Progenitor cell of endocrine pancreas (in vitro differentiated cells): ENCODE results near the gene DOHH. TPM values are rescaled to one million over a fixed set of nuclear protein-coding genes. Genes with fewer than 3 reads are reported as not detected.

Experiments used
- DNase-seq: peaks from one replicate; pipeline ENCODE4 v3.0.0; 2021; ENCODE audit warnings: low spot score; ENCODE audit not compliant: unreplicated experiment
- H3K27ac Mint-ChIP-seq: 2 replicates; pipeline ENCODE4 v1.8.0; 2021; ENCODE audit warnings: mild to moderate bottlenecking, moderate library complexity, mixed read lengths
- H3K27me3 Mint-ChIP-seq: 2 replicates; pipeline ENCODE4 v1.8.0; 2021; ENCODE audit warnings: mixed read lengths
- H3K36me3 Mint-ChIP-seq: 2 replicates; pipeline ENCODE4 v1.8.0; 2022; ENCODE audit warnings: mixed read lengths; ENCODE audit not compliant: insufficient read depth
- H3K4me1 Mint-ChIP-seq: 2 replicates; pipeline ENCODE4 v1.8.0; 2021; ENCODE audit warnings: low read depth, mixed read lengths
- H3K4me3 Mint-ChIP-seq: 2 replicates; pipeline ENCODE4 v1.8.0; 2021; ENCODE audit warnings: low read depth, mild to moderate bottlenecking, moderate library complexity, mixed read lengths
- H3K9me3 Mint-ChIP-seq: 2 replicates; pipeline ENCODE4 v1.8.0; 2021; ENCODE audit warnings: low read depth, mixed read lengths
- total RNA-seq: library from RNA; stranded (reverse); gene quantifications from 2 replicates; pipeline ENCODE4 v1.2.1, GENCODE V29; 2021
- TF ChIP-seq, protein P1 (sequence below): fragments of 200-600 bp; sonication (generic); IDR thresholded peaks from one replicate; pipeline ENCODE4 v1.5.0; 2021; ENCODE audit warnings: antibody characterized with exemption, mild to moderate bottlenecking; ENCODE audit not compliant: unreplicated experiment

The DOHH gene
- total RNA-seq, 1 donor from 2014 or later, result 9.9 TPM

DNA sequence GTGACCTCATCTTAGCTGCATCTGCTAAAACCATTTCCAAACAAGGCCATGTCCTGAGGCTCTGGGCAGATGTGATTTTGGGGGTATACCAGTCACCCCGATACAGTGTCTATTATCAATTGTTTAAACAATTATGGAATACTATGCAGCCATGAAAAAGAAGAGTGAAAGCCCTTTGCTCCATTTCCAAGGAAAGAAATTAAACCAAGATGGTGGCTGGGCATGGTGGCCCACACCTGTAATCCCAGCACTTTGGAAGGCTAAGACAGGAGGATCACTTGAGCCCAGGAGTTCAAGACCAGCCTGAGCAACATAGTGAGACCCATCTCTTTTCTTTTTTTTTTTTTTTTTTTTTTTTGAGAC lies 39.3 kb upstream of the DOHH start:
- Mint-ChIP-seq H3K4me3 (no peak overlapping the region), H3K27me3 (no peaks in the 10 kb centered on the region), H3K36me3 (peaks cover 6% of the 10 kb centered on the region), H3K27ac (peak overlapping the region; percentile 76), H3K9me3 (no peaks in the 10 kb centered on the region), H3K4me1 (peaks cover 4% of the 10 kb centered on the region)
- DNase-seq, result no peak
- TF ChIP-seq, protein P1, sequence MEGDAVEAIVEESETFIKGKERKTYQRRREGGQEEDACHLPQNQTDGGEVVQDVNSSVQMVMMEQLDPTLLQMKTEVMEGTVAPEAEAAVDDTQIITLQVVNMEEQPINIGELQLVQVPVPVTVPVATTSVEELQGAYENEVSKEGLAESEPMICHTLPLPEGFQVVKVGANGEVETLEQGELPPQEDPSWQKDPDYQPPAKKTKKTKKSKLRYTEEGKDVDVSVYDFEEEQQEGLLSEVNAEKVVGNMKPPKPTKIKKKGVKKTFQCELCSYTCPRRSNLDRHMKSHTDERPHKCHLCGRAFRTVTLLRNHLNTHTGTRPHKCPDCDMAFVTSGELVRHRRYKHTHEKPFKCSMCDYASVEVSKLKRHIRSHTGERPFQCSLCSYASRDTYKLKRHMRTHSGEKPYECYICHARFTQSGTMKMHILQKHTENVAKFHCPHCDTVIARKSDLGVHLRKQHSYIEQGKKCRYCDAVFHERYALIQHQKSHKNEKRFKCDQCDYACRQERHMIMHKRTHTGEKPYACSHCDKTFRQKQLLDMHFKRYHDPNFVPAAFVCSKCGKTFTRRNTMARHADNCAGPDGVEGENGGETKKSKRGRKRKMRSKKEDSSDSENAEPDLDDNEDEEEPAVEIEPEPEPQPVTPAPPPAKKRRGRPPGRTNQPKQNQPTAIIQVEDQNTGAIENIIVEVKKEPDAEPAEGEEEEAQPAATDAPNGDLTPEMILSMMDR, result no peak

DNA sequence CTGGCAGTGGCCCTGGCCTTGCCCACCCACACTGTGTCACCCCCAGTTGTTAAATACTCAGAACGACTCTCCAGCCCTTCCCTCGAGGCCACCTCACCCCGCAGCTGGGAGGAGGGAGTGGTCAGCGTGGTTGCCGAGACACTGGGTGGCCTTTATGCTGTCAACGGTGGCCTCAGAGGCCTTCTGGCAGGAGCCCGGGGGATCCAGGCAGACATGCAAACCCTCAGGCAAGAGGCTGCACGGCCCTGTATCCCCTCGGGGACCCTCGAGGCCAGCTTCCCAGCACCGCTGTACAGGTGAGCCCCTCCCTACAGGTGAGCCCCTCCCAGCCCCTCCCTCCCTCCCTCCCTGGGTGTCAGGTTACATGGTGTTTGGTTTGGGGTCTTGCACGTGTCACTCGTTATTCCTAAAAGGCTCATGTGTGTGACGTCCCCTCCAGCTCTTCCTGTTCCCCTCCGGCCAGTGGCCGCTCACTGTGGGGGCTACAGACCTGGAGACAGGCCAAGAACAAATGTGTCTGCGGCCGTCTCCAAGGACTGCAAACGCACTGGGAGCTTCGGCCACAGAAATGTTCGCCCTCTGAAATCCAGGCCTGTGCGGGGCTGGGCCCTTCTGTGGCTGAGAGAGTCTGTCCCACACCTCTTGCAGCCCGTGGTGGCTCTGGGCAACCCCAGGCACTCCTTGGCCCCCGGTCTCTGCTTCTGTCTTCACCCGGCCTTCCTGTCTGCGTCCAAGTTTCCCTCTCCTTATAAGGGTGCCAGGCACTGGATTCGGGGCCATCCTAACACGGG lies 38.7 kb upstream of the DOHH start, which contains the start of gene TEKTIP1:
Gene TEKTIP1 (plus strand): TSS at position 210 of the 791 bp plus-strand sequence. CDS start 4 bp downstream, at position 214.
- Mint-ChIP-seq H3K4me1 (peaks cover 4% of the 10 kb centered on the region), H3K36me3 (peaks cover 10% of the 10 kb centered on the region), H3K27ac (peak within 1 kb of the TSS; percentile 76), H3K4me3 (no peak within 1 kb of the TSS), H3K27me3 (no peaks in the 10 kb centered on the region), H3K9me3 (no peaks in the 10 kb centered on the region)
- TF ChIP-seq, protein P1, result no peak
- DNase-seq, result no peak

DNA sequence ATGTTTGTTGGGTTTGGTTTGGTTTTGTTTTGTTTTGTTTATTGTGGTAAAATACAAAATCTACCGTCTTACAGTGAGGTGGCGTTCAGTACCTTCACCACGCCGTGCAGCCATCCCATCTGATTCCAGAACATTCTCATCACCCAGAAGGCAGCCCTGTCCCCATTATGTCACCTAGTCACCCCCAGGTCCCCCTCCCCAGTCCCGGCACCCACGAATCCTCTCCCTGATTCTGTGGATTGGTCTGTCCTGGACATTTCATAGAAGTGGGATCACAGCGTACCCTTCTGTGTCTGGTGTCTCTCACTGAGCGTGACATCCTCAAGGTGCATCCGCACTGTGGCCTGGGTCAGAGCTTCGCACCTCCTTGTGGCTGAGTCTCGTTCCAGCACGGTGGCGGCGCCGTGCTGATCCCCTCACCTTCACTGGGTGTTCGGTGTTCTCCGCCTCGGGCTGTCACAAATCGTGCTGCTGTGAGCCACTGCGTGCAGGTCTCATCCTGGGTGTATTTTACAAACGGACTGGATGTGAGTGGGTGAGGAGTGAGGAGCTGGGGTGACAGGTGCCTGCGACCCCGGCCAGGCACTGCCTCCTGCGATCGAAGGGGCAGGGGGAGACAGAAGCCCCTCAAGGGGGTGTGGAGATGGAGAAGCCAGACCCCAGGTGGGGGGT lies 37.9 kb upstream of the DOHH start:
- H3K9me3 Mint-ChIP-seq, result no peaks in the 10 kb centered on the region
- peaks cover 11% of the 10 kb centered on the region for H3K36me3 Mint-ChIP-seq
- peaks cover 4% of the 10 kb centered on the region for H3K4me1 Mint-ChIP-seq
- H3K27me3 Mint-ChIP-seq, result no peaks in the 10 kb centered on the region
- H3K4me3 Mint-ChIP-seq, result no peak overlapping the region
- H3K27ac Mint-ChIP-seq, result no peak overlapping the region
- TF ChIP-seq, protein P1, result no peak
- DNase-seq, result no peak

DNA sequence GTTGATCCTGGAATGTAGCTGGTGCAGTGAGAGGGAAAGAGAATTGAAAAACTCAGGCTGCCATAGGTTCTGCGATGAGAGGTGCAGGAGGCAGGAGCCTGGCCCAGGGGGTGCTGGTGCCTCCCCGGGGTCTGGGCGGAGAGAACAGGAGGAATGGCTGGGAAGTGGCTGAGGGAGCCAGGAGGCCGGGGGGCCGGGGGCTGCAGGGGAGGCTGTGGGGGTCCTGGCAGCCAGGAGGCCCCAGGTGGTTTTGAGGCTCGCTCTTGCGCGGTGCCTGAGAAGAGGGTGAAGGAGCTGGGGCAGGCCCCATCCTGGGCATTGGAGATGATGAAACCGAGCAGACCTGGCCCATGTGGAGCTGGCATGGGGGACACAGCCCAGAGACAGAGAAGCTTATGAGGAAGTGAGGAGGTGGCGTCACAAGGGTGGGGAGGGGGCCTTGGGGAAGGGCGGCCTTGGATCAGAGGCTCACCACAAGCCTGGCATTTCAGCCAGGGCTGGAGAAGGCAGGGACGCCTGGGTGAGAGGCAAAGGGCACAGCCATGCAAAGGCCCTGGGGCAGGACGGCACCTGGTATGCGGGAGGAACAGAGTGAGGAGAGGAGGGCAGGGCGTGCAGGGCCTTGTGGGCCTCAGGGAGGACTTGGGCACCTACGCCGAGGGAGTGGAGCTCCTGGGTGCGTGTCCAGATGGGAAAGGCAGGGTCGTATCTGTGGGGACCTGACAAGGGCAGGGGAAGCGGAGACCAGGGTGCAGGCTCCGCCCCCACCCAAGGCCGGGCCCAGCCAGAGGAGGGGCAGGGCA lies 37.2 kb upstream of the DOHH start:
- Mint-ChIP-seq H3K4me3 (no peak overlapping the region), H3K27me3 (no peaks in the 10 kb centered on the region)

DNA sequence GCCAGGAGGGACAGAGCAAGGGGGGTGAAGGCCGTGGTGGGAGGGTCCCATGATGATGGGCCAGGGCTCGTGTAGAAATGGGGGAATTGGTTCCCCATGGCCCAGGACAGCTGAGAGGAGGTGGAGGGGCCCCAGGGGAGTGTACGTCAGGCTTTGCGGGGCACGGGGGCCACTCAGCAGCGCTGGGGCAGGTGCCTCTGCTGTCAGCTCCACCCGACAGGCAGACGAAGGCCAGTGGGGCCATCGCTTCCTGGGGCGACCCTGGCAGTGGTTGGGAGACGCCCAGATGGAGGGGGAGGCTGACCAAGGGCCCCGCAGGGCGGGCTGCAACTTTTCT lies 36.6 kb upstream of the DOHH start:
- no peaks in the 10 kb centered on the region for H3K9me3 Mint-ChIP-seq
- peaks cover 14% of the 10 kb centered on the region for H3K36me3 Mint-ChIP-seq
- H3K4me3 Mint-ChIP-seq, result no peak overlapping the region
- H3K27ac Mint-ChIP-seq, result no peak overlapping the region
- TF ChIP-seq, protein P1, result no peak
- no peak for DNase-seq
- peaks cover 4% of the 10 kb centered on the region for H3K4me1 Mint-ChIP-seq
- no peaks in the 10 kb centered on the region for H3K27me3 Mint-ChIP-seq

More for the DNA sequence above, 37.2 kb upstream of the DOHH start:
- Mint-ChIP-seq H3K4me1 (peaks cover 4% of the 10 kb centered on the region), H3K36me3 (peaks cover 11% of the 10 kb centered on the region), H3K9me3 (no peaks in the 10 kb centered on the region), H3K27ac (no peak overlapping the region)
- TF ChIP-seq, protein P1, result no peak
- no peak for DNase-seq
